Type B pancreatic cell (in vitro differentiated cells): Measurements from ENCODE around the gene ADCY4. TPM values are rescaled to one million over a fixed set of nuclear protein-coding genes. Genes with fewer than 3 reads are reported as not detected.

Experiments
- DNase-seq: peaks from one replicate; pipeline ENCODE4 v3.0.0; 2021; ENCODE audit warnings: mixed read lengths; ENCODE audit not compliant: unreplicated experiment; ENCODE audit errors: extremely low spot score
- H3K27ac Mint-ChIP-seq: 2 replicates; pipeline ENCODE4 v1.8.0; 2021; ENCODE audit warnings: mild to moderate bottlenecking, mixed read lengths
- H3K27me3 Mint-ChIP-seq: 2 replicates; pipeline ENCODE4 v1.8.0; 2021; ENCODE audit warnings: mixed read lengths
- H3K36me3 Mint-ChIP-seq: 2 replicates; pipeline ENCODE4 v1.8.0; 2021; ENCODE audit warnings: mixed read lengths
- H3K4me1 Mint-ChIP-seq: one replicate; pipeline ENCODE4 v1.8.0; 2021; ENCODE audit warnings: mixed read lengths; ENCODE audit not compliant: unreplicated experiment
- H3K4me3 Mint-ChIP-seq: 2 replicates; pipeline ENCODE4 v1.8.0; 2021; ENCODE audit warnings: mild to moderate bottlenecking, mixed read lengths
- H3K9me3 Mint-ChIP-seq: 2 replicates; pipeline ENCODE4 v1.8.0; 2021; ENCODE audit warnings: mixed read lengths
- total RNA-seq: library from RNA; stranded (reverse); gene quantifications from 2 replicates; pipeline ENCODE4 v1.2.1, GENCODE V29; 2021; ENCODE audit warnings: low replicate concordance
- TF ChIP-seq, protein P1 (sequence below): fragments of 200-600 bp; sonication (generic); conservative IDR thresholded peaks from 2 replicates; pipeline ENCODE4 v1.5.0; 2021; ENCODE audit warnings: antibody characterized with exemption, mild to moderate bottlenecking

Gene ADCY4
- total RNA-seq, 1 donor from 2014 or later = 2.5 TPM

- Mint-ChIP-seq H3K4me1 (peaks cover 7% of the 10 kb centered on the region), H3K4me3 (no peak overlapping the region), H3K27ac (peak overlapping the region; percentile 70), H3K36me3 (peaks cover 26% of the 10 kb centered on the region), H3K27me3 (no peaks in the 10 kb centered on the region), H3K9me3 (no peaks in the 10 kb centered on the region)
- TF ChIP-seq, protein P1, sequence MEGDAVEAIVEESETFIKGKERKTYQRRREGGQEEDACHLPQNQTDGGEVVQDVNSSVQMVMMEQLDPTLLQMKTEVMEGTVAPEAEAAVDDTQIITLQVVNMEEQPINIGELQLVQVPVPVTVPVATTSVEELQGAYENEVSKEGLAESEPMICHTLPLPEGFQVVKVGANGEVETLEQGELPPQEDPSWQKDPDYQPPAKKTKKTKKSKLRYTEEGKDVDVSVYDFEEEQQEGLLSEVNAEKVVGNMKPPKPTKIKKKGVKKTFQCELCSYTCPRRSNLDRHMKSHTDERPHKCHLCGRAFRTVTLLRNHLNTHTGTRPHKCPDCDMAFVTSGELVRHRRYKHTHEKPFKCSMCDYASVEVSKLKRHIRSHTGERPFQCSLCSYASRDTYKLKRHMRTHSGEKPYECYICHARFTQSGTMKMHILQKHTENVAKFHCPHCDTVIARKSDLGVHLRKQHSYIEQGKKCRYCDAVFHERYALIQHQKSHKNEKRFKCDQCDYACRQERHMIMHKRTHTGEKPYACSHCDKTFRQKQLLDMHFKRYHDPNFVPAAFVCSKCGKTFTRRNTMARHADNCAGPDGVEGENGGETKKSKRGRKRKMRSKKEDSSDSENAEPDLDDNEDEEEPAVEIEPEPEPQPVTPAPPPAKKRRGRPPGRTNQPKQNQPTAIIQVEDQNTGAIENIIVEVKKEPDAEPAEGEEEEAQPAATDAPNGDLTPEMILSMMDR = peak; percentile 38
- no peak for DNase-seq
These were observed 26.3 kb downstream of the ADCY4 start for GRCh38 chr14:24308342-24309124.

GRCh38 chr14:24307575-24308341 lies 27.1 kb downstream of the ADCY4 start, which contains the start of gene CIDEB:
TSS of gene CIDEB (minus strand) at chr14:24307977. CDS start at chr14:24307858, 119 bp downstream.
- Mint-ChIP-seq H3K9me3 (no peaks in the 10 kb centered on the region), H3K4me1 (peaks cover 7% of the 10 kb centered on the region), H3K4me3 (peak within 1 kb of the TSS; percentile 45), H3K27me3 (no peaks in the 10 kb centered on the region), H3K36me3 (peaks cover 26% of the 10 kb centered on the region), H3K27ac (peak within 1 kb of the TSS; percentile 70)
- TF ChIP-seq, protein P1 = peak; percentile 94
- no peak for DNase-seq

DNA sequence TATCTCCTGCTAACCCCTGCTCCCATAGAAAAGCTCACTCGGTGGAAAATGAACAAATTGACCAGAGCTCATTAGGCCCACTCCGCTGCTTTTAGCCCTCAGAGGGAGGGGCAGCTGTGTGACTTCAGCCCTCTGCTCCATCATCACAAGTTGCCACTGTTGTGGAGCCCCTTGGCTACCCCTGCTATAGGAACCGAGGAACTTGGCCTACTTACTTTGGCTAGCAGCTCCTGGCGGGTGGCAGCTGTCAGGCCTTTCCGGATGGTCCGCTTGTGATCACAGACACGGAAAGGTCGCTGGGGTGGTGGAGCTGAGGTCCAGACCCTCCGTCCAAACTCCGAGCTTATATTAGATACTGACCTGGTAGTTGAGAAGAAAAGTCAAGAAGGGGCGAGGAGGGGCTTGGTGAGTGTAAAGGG lies 27.7 kb downstream of the ADCY4 start:
- peak overlapping the region; percentile 70 for H3K27ac Mint-ChIP-seq
- H3K4me3 Mint-ChIP-seq = peak overlapping the region; percentile 45
- peaks cover 7% of the 10 kb centered on the region for H3K4me1 Mint-ChIP-seq
- peaks cover 26% of the 10 kb centered on the region for H3K36me3 Mint-ChIP-seq
- no peaks in the 10 kb centered on the region for H3K9me3 Mint-ChIP-seq
- H3K27me3 Mint-ChIP-seq = no peaks in the 10 kb centered on the region
- no peak for DNase-seq
- TF ChIP-seq, protein P1 = no peak

DNA sequence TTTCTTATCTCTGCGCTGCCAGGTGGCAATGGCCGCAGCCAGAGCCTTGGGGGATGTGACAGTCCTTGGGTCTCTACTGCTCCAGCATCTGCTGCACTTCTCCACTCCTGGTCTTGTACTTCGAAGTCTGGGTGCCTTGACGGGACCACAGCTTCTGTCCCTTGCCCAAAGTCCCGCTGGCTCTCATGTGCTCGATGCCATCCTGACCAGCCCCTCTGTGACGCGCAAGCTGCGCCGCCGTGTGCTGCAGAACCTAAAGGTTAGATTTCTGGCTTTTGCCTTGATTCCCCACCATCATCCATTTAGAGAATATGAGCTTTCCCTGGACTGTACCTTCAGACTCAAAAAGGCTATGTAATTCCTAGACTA lies 30.9 kb downstream of the ADCY4 start:
- peaks cover 24% of the 10 kb centered on the region for H3K36me3 Mint-ChIP-seq

DNA sequence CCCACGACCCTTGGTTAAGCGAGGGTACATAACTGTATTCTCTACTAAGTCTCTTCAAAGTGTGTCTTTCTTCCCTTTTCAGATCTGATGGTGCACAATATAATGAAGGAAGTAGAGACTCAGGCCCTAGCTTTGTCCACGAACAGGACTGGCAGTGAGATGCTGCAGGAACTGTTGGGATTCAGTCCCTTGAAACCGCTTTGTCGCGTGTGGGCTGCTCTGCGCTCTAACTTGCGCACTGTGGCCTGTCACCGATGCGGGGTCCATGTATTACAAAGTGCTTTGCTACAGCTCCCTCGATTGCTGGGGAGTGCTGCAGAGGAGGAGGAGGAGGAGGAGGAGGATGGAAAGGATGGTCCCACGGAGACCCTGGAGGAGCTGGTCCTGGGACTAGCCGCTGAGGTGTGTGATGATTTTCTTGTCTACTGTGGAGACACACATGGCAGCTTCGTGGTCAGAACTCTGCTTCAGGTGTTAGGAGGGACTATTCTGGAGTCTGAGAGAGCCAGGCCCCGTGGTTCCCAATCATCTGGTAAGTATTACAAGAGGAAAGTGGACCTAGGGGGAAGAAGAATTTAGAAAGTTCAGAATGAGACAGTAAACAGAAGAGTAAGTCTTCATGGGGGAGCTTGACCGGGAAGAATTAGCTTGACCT lies 34.4 kb downstream of the ADCY4 start:
- Mint-ChIP-seq H3K4me1 (peaks cover 33% of the 10 kb centered on the region), H3K4me3 (peak overlapping the region; percentile 95), H3K27ac (peak overlapping the region; percentile 98), H3K36me3 (peaks cover 14% of the 10 kb centered on the region), H3K9me3 (no peaks in the 10 kb centered on the region), H3K27me3 (no peaks in the 10 kb centered on the region)
- TF ChIP-seq, protein P1 = no peak
- no peak for DNase-seq

More for the DNA sequence above, 30.9 kb downstream of the ADCY4 start:
- H3K27me3 Mint-ChIP-seq = no peaks in the 10 kb centered on the region
- no peaks in the 10 kb centered on the region for H3K9me3 Mint-ChIP-seq
- TF ChIP-seq, protein P1 = no peak
- H3K27ac Mint-ChIP-seq = no peak overlapping the region
- H3K4me3 Mint-ChIP-seq = no peak overlapping the region
- no peak for DNase-seq
- H3K4me1 Mint-ChIP-seq = peaks cover 27% of the 10 kb centered on the region
